ENCODE data around the gene CD72.
A peak's percentile ranks its signal among the peaks of the same experiment; 100 is the strongest.

Gene CD72

GRCh38 chr9:35618325-35618727 lies at the start of gene CD72:
Gene CD72 (minus strand): TSS chr9:35618413. CDS start chr9:35618303, 110 bp downstream.
- DNase-seq (ENCODE audit: low read depth, low spot score), result no peak

DNA sequence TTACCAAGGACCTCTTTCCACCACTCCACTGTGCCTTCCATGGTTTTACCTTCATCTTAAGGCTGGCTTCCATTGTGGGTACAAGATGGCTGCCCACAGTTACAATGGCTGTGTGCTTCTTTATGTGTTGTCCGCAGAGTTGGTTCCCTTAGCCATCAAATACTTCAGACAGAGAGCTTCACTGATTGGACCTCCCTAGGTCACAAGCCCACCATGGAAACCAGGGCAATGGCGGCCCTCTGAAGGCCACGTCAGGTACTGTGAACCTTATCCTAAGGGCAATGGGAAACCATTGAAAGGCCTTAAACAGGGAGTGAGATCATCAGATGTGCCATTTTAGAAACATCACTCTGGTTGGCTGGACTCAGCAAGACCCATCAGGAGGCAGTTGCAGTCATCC lies 49.7 kb upstream of the CD72 start:
- no peak for DNase-seq (ENCODE audit: low read depth, low spot score)

DNA sequence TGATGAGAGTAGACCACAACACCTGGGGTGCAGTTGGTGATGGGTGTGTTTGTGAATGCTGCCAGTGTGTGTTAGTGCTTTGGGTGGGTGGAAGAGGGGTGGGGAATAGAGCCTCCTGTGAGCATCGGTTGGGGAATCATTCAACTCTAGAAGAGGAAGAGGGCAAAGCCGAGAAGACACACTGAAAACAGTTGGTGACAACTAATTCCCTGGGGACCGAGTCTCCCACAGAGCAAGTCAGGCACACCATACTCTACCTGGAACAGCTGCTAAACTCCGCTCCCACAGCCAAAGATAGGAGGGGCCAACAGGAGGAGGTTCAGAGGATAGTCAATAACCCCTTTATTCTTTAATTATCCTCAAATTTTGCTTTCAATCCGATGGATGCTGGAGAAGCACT lies 48.3 kb upstream of the CD72 start:
- no peak for DNase-seq (ENCODE audit: low read depth, low spot score)

- DNase-seq (ENCODE audit: low read depth, low spot score), result no peak
These were observed 47.8 kb upstream of the CD72 start for GRCh38 chr9:35666045-35666444.

GRCh38 chr9:35665471-35665818 lies 47.2 kb upstream of the CD72 start:
- no peak for DNase-seq (ENCODE audit: low read depth, low spot score)

DNA sequence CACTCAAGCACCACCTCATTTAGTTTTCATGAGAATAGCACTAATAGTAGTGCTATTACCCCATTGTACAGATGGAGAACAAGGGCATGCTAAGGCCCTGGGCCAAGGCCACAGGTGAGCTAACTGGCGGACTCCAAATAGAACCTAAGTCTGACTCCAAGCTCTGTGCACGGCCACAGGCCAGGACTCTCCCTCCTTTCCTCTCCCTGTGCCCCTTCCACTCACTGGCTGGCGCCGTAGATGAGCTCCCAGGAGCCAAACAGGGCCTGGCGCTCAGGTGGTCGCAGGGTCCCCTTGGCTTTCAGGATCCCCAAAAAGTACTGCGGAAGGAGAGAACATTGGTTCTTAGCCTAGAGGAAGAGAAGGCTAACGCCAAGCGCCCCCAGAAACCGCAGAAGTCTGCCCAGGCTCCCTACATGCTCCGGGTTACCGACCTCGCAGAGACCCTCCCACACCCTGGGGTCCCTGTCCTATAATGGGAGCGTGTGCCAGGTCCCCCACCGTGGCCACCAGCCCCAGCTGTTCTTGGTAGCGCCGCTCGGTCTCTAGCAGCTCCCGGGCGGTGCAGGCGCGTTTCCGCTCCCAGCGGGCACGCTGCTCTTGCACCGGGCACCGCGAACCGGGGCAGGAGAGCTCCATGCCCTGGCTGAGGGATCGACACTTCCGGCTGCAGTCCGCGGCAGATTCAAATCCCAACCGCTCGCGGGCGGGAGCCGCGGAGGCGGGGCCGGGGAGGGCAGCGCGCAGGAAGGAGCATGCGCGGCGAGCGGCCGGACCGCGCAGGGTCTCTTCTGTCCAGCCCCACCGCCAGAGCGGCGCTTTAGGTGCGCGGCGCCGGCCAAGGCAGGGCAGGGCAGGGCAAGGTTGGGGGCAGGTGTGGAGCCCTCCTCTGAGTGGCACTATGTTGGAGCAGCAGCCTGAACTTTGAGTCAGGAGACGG lies 46.6 kb upstream of the CD72 start, which contains the start of gene ARHGEF39:
ARHGEF39 (minus strand) TSS at position 665 of the 940 bp plus-strand sequence; CDS start at position 639, 26 bp downstream.
- DNase-seq (ENCODE audit: low read depth, low spot score), result peak; percentile 96

GRCh38 chr9:35662437-35662836 lies 44.2 kb upstream of the CD72 start:
- no peak for DNase-seq (ENCODE audit: low read depth, low spot score)

- DNase-seq (ENCODE audit: low read depth, low spot score), result no peak
These were observed 43.6 kb upstream of the CD72 start for GRCh38 chr9:35661756-35662350.

GRCh38 chr9:35660966-35661415 lies 42.8 kb upstream of the CD72 start:
- DNase-seq (ENCODE audit: low read depth, low spot score), result peak; percentile 57

GRCh38 chr9:35659340-35659739 lies 41.1 kb upstream of the CD72 start:
- no peak for DNase-seq (ENCODE audit: low read depth, low spot score)

GRCh38 chr9:35658968-35659220 lies 40.7 kb upstream of the CD72 start:
- no peak for DNase-seq (ENCODE audit: low read depth, low spot score)

- peak; percentile 93 for DNase-seq (ENCODE audit: low read depth, low spot score)
These were observed 40.1 kb upstream of the CD72 start, which contains the start of gene CCDC107 for GRCh38 chr9:35658137-35658967. Gene CCDC107 (plus strand): TSS chr9:35658292. CDS start chr9:35658380, 88 bp downstream.

GRCh38 chr9:35657546-35658136 lies 39.4 kb upstream of the CD72 start, which contains the start of gene RMRP:
Gene RMRP (minus strand): TSS chr9:35658019.
- DNase-seq (ENCODE audit: low read depth, low spot score), result peak; percentile 99

DNA sequence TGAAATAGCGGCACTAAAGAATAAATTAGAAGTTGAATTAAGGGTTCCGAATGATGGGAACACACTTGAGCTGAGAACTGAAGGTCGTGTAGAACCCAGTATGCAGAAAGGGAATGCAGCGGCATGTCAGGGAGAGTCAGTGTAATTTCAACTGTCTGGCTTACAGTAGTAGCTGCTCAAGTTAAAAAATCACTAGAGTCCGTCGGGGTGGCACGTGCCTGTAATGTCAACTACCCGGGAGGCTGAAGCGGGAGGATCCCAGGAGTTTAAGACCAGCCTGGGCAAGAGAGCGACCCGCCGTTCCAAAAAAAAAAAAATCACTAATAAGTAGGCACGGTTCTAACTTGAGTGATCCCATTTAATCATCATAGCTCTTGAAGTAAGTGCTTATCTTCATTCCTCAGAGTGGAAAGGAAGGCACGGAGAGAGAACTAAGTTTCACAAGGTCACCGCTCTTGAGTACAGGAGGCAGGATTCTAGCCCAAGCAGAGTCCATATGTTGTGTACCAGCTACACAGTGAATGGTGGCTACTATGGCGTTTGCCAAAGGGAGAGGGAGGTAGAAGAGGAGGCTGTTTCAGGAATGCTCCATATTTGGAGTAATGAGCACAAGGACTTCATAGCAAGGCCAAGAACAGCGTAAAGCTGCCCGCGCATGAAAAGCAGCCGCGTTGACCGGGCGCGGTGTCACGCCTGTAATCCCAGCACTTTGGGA lies 38.8 kb upstream of the CD72 start:
- no peak for DNase-seq (ENCODE audit: low read depth, low spot score)

DNA sequence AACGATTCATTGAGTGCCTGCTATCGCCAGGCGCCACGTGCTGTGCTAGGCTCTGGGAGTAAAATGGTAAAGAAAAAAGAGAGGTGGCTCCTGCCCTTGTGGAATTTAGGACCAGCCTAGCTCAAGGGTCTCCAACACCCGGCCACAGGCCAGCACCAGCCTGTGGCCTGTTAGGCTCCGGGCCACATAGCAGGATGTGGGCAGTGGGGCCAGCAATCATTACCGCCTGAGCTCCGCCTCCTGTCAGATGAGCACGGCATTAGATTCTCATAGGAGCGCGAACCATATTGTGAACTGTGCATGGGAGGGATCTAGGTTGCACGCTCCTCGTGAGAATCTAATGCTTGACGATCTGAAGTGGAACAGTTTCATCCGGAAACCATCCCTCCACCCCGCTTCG lies 38.1 kb upstream of the CD72 start:
- no peak for DNase-seq (ENCODE audit: low read depth, low spot score)

GRCh38 chr9:35653611-35654010 lies 35.4 kb upstream of the CD72 start:
- no peak for DNase-seq (ENCODE audit: low read depth, low spot score)

DNA sequence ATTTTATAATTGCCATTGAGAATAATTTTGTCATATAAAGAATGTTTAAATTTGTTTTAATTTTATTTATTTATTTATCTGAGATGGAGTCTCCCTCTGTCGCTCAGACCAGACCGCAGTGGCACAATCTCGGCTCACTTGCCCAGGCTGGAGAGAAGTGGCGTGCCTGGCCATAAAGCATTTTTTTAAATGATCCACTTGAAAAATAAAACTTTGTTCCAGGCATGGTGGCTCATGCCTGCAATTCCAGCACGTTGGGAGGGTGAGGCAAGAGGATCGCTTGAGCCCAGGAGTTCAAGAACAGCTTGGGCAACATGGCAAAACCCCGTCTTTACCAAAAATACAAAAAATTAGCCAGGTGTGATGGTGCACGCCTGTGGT lies 34.6 kb upstream of the CD72 start:
- DNase-seq (ENCODE audit: low read depth, low spot score), result no peak

DNA sequence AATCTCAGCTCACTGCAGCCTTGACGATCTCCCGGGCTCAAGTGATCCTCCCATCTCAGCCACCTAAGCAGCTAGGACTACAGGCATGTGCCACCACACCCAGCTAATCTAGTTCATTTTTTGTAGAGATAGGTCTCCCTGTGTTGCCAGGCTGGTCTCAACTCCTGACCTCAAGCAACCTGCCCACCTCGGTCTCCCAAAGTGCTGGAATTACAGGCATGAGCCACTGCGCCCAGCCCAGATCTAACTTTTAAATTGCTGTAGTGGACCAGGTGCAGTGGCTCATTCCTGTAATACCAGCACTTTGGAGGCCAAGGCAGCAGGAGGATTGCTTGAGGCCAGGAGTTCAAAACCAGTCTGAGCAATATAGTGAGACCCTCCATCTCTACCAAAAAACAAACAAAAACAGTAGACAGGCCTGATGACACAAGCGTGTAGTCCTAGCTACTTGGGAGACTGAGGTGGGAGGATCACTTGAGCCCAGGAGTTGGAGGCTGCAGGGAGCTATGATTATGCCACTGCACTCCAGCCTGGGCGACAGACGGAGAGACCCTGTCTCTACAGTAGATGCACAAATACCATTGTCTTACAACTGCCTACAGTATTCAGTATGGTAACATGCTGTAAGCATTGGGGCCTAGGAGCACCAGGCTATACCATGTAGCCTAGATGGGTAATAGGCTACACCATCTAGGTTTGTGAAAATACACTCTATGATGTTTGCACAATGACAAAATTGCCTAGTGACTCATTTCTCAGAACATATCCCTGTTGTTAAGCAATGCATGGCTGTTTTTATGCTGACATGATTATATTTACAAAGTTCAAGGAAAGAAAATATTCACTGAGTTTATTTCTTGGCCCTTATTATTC lies 34.0 kb upstream of the CD72 start:
- no peak for DNase-seq (ENCODE audit: low read depth, low spot score)

GRCh38 chr9:35650341-35651158 lies 32.3 kb upstream of the CD72 start, which contains the start of gene SIT1:
Gene SIT1 (minus strand): TSS chr9:35650931. CDS start chr9:35650853, 78 bp downstream.
- no peak for DNase-seq (ENCODE audit: low read depth, low spot score)
